SU-DHL-6 (cell line): ENCODE results near the gene RPA3.
"Not testable (repeated sequence)": the region's sequence is repeated elsewhere in the genome, so short reads cannot be mapped to it uniquely, and the experiment has no call there.

Source experiments
- H2AFZ ChIP-seq: fragments of 200-600 bp; sonication (generic); 2 replicates; pipeline ENCODE4 v1.6.1; 2014; ENCODE audit warnings: low read depth, mild to moderate bottlenecking, moderate library complexity, mixed read lengths, antibody characterized with exemption, low read length; ENCODE audit not compliant: severe bottlenecking
- H3F3A ChIP-seq: fragments of 200-600 bp; shearing (Covaris generic); 2 replicates; pipeline ENCODE4 v1.6.0; 2016; ENCODE audit warnings: antibody characterized with exemption, mild to moderate bottlenecking; ENCODE audit not compliant: insufficient read depth
- H3K27ac ChIP-seq: fragments of 200-600 bp; sonication (generic); 2 replicates; pipeline ENCODE4 v1.5.1; 2016; ENCODE audit warnings: low read depth, mild to moderate bottlenecking, low read length, moderate library complexity, mixed read lengths
- H3K27me3 ChIP-seq: fragments of 200-600 bp; sonication (generic), shearing (Covaris generic); 2 replicates; pipeline ENCODE4 v1.6.0; 2014; ENCODE audit warnings: mild to moderate bottlenecking, low read length
- H3K36me3 ChIP-seq: fragments of 200-600 bp; sonication (generic); 2 replicates; pipeline ENCODE4 v1.6.1; 2014; ENCODE audit warnings: mild to moderate bottlenecking, low read length, mixed read lengths
- H3K4me2 ChIP-seq: fragments of 300-600, 200-600 bp; shearing (Covaris generic), sonication (generic); 2 replicates; pipeline ENCODE4 v1.6.0; 2014; ENCODE audit warnings: low read length, low read depth, mild to moderate bottlenecking; ENCODE audit not compliant: poor library complexity, severe bottlenecking
- H3K4me3 ChIP-seq: fragments of 200-600 bp; sonication (generic); 2 replicates; pipeline ENCODE4 v1.5.1; 2014; ENCODE audit warnings: antibody characterized with exemption, low read length, mild to moderate bottlenecking, mixed read lengths; ENCODE audit not compliant: insufficient read depth, poor library complexity, severe bottlenecking
- H3K79me2 ChIP-seq: fragments of 200-600 bp; sonication (generic); 2 replicates; pipeline ENCODE4 v1.6.1; 2014; ENCODE audit warnings: mild to moderate bottlenecking, low read length, moderate library complexity; ENCODE audit not compliant: insufficient read depth
- H3K9ac ChIP-seq: fragments of 200-600 bp; sonication (generic); 2 replicates; pipeline ENCODE4 v1.7.0; 2014; ENCODE audit warnings: mild to moderate bottlenecking, low read length
- H3K9me2 ChIP-seq: fragments of 200-600 bp; sonication (generic); replicated peaks from 2 replicates; pipeline ENCODE4 v1.6.1; 2014; ENCODE audit warnings: low read length; ENCODE audit not compliant: insufficient read depth
- H3K9me3 ChIP-seq: fragments of 200-600 bp; sonication (generic); 2 replicates; pipeline ENCODE4 v1.6.1; 2014; ENCODE audit warnings: low read length, mixed read lengths; ENCODE audit not compliant: insufficient read depth
- H4K20me1 ChIP-seq: fragments of 200-600 bp; sonication (generic); 2 replicates; pipeline ENCODE4 v1.6.1; 2014; ENCODE audit warnings: low read depth, mild to moderate bottlenecking, antibody characterized with exemption, low read length, moderate library complexity, mixed read lengths
- EZH2phosphoT487 ChIP-seq: fragments of 200-600 bp; sonication (generic), shearing (Covaris generic); conservative IDR thresholded peaks from 2 replicates; pipeline ENCODE4 v1.6.1; 2018; ENCODE audit warnings: mild to moderate bottlenecking, antibody characterized with exemption, low read length, moderate library complexity, mixed read lengths
- TF ChIP-seq, protein P1 (sequence below): fragments of 200-600 bp; sonication (generic); IDR thresholded peaks from one replicate; pipeline ENCODE4 v1.5.1; 2017; ENCODE audit warnings: antibody characterized with exemption, mild to moderate bottlenecking, low read length, moderate library complexity; ENCODE audit not compliant: insufficient read depth, poor library complexity, severe bottlenecking

The RPA3 gene

DNA sequence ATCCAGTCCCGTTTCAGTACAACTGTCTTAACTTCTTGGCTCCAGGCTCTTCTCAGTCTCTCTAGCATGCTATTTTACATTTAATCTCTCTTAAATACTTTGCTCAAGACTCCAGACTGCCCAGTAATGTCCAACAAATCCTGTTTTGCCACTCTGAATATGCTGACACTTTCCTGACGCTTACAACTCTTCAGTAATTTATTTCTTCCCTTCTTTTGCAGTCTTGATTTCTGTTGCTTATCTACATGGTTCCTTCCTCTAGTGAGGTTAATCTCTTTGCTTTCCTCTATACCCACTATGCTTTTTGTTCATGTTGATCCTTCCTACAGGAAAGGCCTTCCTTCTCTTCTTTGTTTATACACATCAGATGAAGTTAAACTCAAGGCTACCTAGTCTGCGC is 54.1 kb downstream of the RPA3 start:
- Histone ChIP-seq H3F3A (no peaks in the 10 kb centered on the region), H3K4me3 (no peak overlapping the region), H3K4me2 (no peak overlapping the region), H3K9me3 (no peaks in the 10 kb centered on the region), H3K9me2 (no peaks in the 10 kb centered on the region), H3K36me3 (no peaks in the 10 kb centered on the region), H3K27ac (no peak overlapping the region), H3K79me2 (peaks cover 25% of the 10 kb centered on the region; the same call in 1 of the 2 replicates), H4K20me1 (no peaks in the 10 kb centered on the region), H3K27me3 (no peaks in the 10 kb centered on the region), H2AFZ (no peak overlapping the region), H3K9ac (no peak overlapping the region)
- no peak for TF ChIP-seq EZH2phosphoT487

DNA sequence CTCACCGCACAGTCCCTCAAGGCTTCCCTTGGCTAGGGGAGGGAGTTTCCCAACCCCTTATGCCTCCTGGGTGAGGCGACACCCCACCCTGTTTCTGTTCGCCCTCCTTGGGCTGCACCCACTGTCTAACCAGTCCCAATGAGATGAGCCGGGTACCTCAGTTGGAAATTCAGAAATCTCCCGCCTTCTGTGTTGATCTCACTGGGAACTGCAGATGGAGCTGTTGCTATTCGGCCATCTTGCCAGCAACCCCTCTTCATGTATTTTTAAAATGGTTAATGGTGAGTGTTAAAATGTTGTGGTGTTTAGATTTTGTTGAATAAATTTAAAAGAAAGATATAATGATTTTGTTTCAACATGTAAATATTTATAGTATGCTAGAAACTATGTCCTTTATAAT is 55.9 kb downstream of the RPA3 start:
- no peak overlapping the region for H2AFZ ChIP-seq
- H3K9me3 ChIP-seq, result no peaks in the 10 kb centered on the region
- no peak overlapping the region for H3K27ac ChIP-seq
- H3F3A ChIP-seq, result no peaks in the 10 kb centered on the region
- H3K4me3 ChIP-seq, result no peak overlapping the region
- TF ChIP-seq, protein P1, sequence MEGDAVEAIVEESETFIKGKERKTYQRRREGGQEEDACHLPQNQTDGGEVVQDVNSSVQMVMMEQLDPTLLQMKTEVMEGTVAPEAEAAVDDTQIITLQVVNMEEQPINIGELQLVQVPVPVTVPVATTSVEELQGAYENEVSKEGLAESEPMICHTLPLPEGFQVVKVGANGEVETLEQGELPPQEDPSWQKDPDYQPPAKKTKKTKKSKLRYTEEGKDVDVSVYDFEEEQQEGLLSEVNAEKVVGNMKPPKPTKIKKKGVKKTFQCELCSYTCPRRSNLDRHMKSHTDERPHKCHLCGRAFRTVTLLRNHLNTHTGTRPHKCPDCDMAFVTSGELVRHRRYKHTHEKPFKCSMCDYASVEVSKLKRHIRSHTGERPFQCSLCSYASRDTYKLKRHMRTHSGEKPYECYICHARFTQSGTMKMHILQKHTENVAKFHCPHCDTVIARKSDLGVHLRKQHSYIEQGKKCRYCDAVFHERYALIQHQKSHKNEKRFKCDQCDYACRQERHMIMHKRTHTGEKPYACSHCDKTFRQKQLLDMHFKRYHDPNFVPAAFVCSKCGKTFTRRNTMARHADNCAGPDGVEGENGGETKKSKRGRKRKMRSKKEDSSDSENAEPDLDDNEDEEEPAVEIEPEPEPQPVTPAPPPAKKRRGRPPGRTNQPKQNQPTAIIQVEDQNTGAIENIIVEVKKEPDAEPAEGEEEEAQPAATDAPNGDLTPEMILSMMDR, result no peak
- no peak for TF ChIP-seq EZH2phosphoT487
- H3K36me3 ChIP-seq, result no peaks in the 10 kb centered on the region
- no peak overlapping the region for H3K4me2 ChIP-seq
- H3K9ac ChIP-seq, result no peak overlapping the region
- no peaks in the 10 kb centered on the region for H3K27me3 ChIP-seq
- no peaks in the 10 kb centered on the region for H4K20me1 ChIP-seq
- peaks cover 25% of the 10 kb centered on the region; the same call in 1 of the 2 replicates for H3K79me2 ChIP-seq
- H3K9me2 ChIP-seq, result no peaks in the 10 kb centered on the region

DNA sequence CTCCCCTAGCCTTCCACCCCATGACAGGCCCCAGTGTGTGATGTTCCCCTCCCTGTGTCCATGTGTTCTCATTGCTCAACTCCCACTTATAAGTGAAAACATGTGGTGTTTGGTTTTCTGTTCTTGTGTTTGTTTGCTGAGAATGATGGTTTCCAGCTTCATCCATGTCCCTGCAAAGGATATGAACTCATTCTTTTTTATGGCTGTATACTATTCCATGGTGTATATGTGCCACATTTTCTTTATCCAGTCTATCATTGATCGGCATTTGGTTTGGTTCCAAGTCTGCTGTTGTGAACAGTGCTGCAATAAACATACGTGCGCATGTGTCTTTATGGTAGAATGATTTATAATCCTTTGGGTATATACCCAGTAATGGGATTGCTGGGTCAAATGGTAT is 61.9 kb downstream of the RPA3 start:
- H3K4me2 ChIP-seq, H3K4me3 ChIP-seq, H3F3A ChIP-seq, H3K27ac ChIP-seq, H2AFZ ChIP-seq, H3K36me3 ChIP-seq, H3K9me2 ChIP-seq, H3K27me3 ChIP-seq, H4K20me1 ChIP-seq, H3K9me3 ChIP-seq, H3K9ac ChIP-seq: not testable (repeated sequence)
- H3K79me2 ChIP-seq, result peaks cover 24% of the 10 kb centered on the region

DNA sequence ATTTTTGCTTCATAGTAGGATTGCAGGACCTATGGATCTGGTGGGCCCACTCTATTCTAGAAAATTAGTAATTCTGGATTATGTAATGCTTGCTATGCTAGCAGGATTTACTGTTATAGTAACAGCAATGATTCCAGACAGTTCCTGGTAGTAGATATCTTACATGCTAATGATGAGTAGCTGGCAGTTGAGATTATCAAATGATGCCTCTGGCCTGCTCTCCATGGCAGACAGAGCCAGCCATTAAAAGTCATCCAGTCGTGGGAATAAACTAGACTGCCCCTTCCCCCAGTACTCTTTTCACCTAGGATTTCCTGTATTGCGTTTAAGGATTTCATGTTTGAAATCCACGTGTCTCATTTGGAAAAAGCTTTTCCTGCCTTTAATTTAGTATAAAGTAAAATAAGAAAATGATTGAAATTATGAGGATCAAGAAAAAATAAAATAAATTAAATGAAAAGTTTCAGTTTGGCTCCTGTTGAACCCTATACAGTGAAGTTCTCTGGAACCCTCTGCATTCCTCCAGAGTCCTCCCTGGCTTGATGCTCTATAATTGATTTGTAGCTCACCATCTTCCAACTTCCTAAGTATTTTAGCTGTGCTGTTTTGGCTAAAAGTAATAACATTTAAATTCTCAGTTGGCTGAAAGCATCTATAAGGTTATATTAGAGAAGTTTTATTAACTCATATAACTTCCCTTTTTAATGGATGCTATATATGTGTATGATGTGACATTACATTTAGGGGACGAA is 63.3 kb downstream of the RPA3 start:
- Histone ChIP-seq H2AFZ (no peak overlapping the region), H3K4me2 (no peak overlapping the region), H3K9me3 (no peaks in the 10 kb centered on the region), H3K9ac (no peak overlapping the region), H3K79me2 (peaks cover 30% of the 10 kb centered on the region), H3K27ac (no peak overlapping the region), H3K36me3 (no peaks in the 10 kb centered on the region), H3K27me3 (no peaks in the 10 kb centered on the region), H3K4me3 (no peak overlapping the region), H3K9me2 (no peaks in the 10 kb centered on the region), H4K20me1 (no peaks in the 10 kb centered on the region), H3F3A (no peaks in the 10 kb centered on the region)
- no peak for TF ChIP-seq EZH2phosphoT487
- TF ChIP-seq, protein P1, result no peak
